HG03095 (cell line): ENCODE measurements around the gene GPR137B.
"Not testable (repeated sequence)": the region's sequence is repeated elsewhere in the genome, so short reads cannot be mapped to it uniquely, and the experiment has no call there.

Experiments used
- ATAC-seq: cut with Tn5 transposase; IDR thresholded peaks from one replicate; pipeline ENCODE4 v1.9.1; 2021; ENCODE audit warnings: moderate library complexity; ENCODE audit not compliant: unreplicated experiment

Gene GPR137B

GRCh38 chr1:236142253-236143103, at the start of gene GPR137B:
Gene GPR137B, plus strand, starts transcription at chr1:236142539. Its CDS starts 84 bp downstream, at chr1:236142623.
- peak; percentile 49 for ATAC-seq

- ATAC-seq, result no peak
Observed at GRCh38 chr1:236092899-236093298, 49.4 kb upstream of the GPR137B start.

- ATAC-seq, result no peak
Observed at GRCh38 chr1:236095705-236096520, 46.4 kb upstream of the GPR137B start.

GRCh38 chr1:236096660-236097482, 45.5 kb upstream of the GPR137B start:
- ATAC-seq, result not testable (repeated sequence)

- no peak for ATAC-seq
Observed at GRCh38 chr1:236098267-236098666, 44.1 kb upstream of the GPR137B start.

GRCh38 chr1:236099355-236099974, 42.9 kb upstream of the GPR137B start:
- ATAC-seq, result no peak

- ATAC-seq, result no peak
Observed at GRCh38 chr1:236100799-236101198, 41.5 kb upstream of the GPR137B start.

GRCh38 chr1:236101233-236102200, 40.8 kb upstream of the GPR137B start:
- ATAC-seq, result no peak

- ATAC-seq, result no peak
Observed at GRCh38 chr1:236102611-236103010, 39.7 kb upstream of the GPR137B start.

- ATAC-seq, result no peak
Observed at GRCh38 chr1:236103059-236103458, 39.3 kb upstream of the GPR137B start.

- peak; percentile 56 for ATAC-seq
Observed at GRCh38 chr1:236103646-236104218, 38.6 kb upstream of the GPR137B start.

- no peak for ATAC-seq
Observed at GRCh38 chr1:236107121-236107907, 35.0 kb upstream of the GPR137B start.

GRCh38 chr1:236108027-236108648, 34.2 kb upstream of the GPR137B start:
- no peak for ATAC-seq

GRCh38 chr1:236110137-236110536, 32.2 kb upstream of the GPR137B start:
- ATAC-seq, result no peak

- ATAC-seq, result no peak
Observed at GRCh38 chr1:236111527-236112331, 30.6 kb upstream of the GPR137B start.

GRCh38 chr1:236112332-236112627, 30.1 kb upstream of the GPR137B start:
- ATAC-seq, result no peak

- ATAC-seq, result no peak
Observed at GRCh38 chr1:236113324-236114032, 28.9 kb upstream of the GPR137B start.
